GM12873 (cell line): ENCODE data around the gene KIAA0232.

Experiments
- CTCF ChIP-seq: IDR thresholded peaks from 2 replicates; pipeline ENCODE4 v1.5.1; 2012; ENCODE audit warnings: low read depth, mild to moderate bottlenecking, moderate library complexity, low read length, control low read depth; ENCODE audit not compliant: insufficient read depth; ENCODE audit errors: missing control alignments

The KIAA0232 gene

GRCh38 chr4:6782147-6782845, at the start of gene KIAA0232:
KIAA0232 (plus strand) TSS chr4:6782727; CDS start chr4:6824454, 41,727 bp downstream.
- no peak for TF ChIP-seq CTCF

GRCh38 chr4:6733358-6734164, 49.0 kb upstream of the KIAA0232 start:
- no peak for TF ChIP-seq CTCF

- TF ChIP-seq CTCF: no peak
Measured at GRCh38 chr4:6734165-6734786, 48.3 kb upstream of the KIAA0232 start.

GRCh38 chr4:6739920-6740319, 42.6 kb upstream of the KIAA0232 start:
- TF ChIP-seq CTCF: no peak

GRCh38 chr4:6740347-6740746, 42.2 kb upstream of the KIAA0232 start:
- no peak for TF ChIP-seq CTCF

GRCh38 chr4:6742507-6742906, 40.0 kb upstream of the KIAA0232 start:
- TF ChIP-seq CTCF: no peak

- TF ChIP-seq CTCF: no peak
Measured at GRCh38 chr4:6742989-6743388, 39.5 kb upstream of the KIAA0232 start.
